Psoas muscle (tissue), 8 donors: ENCODE data around the gene SYT13. TPM values are rescaled to one million over a fixed set of nuclear protein-coding genes. Genes with fewer than 3 reads are reported as not detected.

Experiments
- ATAC-seq, 4 donors: fragments of 200-7000 bp; cut with Tn5 transposase; one replicate each; pipeline ENCODE4 v1.9.1; 2020; ENCODE audit warnings: moderate library complexity in 3 of 4, mild to moderate bottlenecking in 2 of 4
- DNase-seq, 2 donors: peaks; one replicate each; pipeline ENCODE4 v3.0.0-alpha.2; 2020
- H3K27ac ChIP-seq: fragments of 200-600 bp; one replicate; pipeline ENCODE4 v1.8.0; 2022
- H3K27me3 ChIP-seq, 3 donors: fragments of 200-600 bp in 1 of 3; one replicate each; pipeline versions ENCODE4 v1.6.1 to v1.8.0; 2013 to 2022; ENCODE audit warnings: low read length in 2 of 3, mild to moderate bottlenecking in 2 of 3, moderate library complexity in 1 of 3; ENCODE audit not compliant: insufficient read depth in 3 of 3
- H3K36me3 ChIP-seq, 2 donors: fragments of 200-600 bp in 1 of 2; one replicate each; pipeline versions ENCODE4 v1.6.1 to v1.8.0; 2013 to 2022; ENCODE audit warnings: low read depth in 1 of 2, mild to moderate bottlenecking in 1 of 2, moderate library complexity in 1 of 2; ENCODE audit not compliant: insufficient read depth in 1 of 2
- H3K4me1 ChIP-seq: fragments of 200-600 bp; one replicate; pipeline ENCODE4 v1.8.0; 2022
- H3K4me3 ChIP-seq: fragments of 200-600 bp; one replicate; pipeline ENCODE4 v1.8.0; 2022; ENCODE audit warnings: mild to moderate bottlenecking
- H3K9me3 ChIP-seq: fragments of 200-600 bp; one replicate; pipeline ENCODE4 v1.8.0; 2022
- WGBS, 3 donors: extraction: QIAGEN DNeasy Blood & Tissue Kit; methylation state at CpG; one replicate each; pipeline versions ENCODE4 v1.1.6 to v1.1.7; 2013; 5-methylcytosine and 5-hydroxymethylcytosine counted together
- intact Hi-C, 2 donors: fragments of 100-400 bp; cut with DNase I; formaldehyde crosslinking; loops; one replicate each; pipeline versions ENCODE4 v1.11.0 to v1.14.2; 2022
- polyA plus RNA-seq, 3 donors: library from polyadenylated mRNA; stranded (reverse); fragments of 200-250 nt; gene quantifications; one replicate each; pipeline ENCODE4 v1.2.3, GENCODE V29; 2013
- total RNA-seq, 4 donors: library from RNA; stranded (reverse); fragmentation: NEBNext Ultra II Directional in 2 of 4; extraction: Animal tissue kit (Norgen Biotek cat#: 25700) in 2 of 4; gene quantifications; one replicate each; pipeline versions ENCODE4 v1.2.1 to v1.2.4, GENCODE V29; 2021 to 2023
- TF ChIP-seq, protein P1 (sequence below): fragments of 200-600 bp; IDR thresholded peaks from one replicate; pipeline ENCODE4 v1.8.0; 2022; ENCODE audit warnings: antibody characterized with exemption
- donor health status: healthy with polysubstance abuse.
- donor health status: DM: no; HTN: no; CAD: no; lungs with moderate emphysema.
- donor health status: Bipolar disorder and iron deficiency.
- donor health status: healthy.
- donor health status: DM: yes; HTN: yes; CAD: no.
- donor health status: DM: no; HTN: no; CAD: no.
- donor health status: DM: no; HTN: no; CAD: no.
- donor health status: DM: yes; HTN: yes; CAD: no.

Gene SYT13
- total and polyA plus RNA-seq, 7 donors = 0.05 to 0.22 (median 0.08) TPM; not detected in 1

DNA sequence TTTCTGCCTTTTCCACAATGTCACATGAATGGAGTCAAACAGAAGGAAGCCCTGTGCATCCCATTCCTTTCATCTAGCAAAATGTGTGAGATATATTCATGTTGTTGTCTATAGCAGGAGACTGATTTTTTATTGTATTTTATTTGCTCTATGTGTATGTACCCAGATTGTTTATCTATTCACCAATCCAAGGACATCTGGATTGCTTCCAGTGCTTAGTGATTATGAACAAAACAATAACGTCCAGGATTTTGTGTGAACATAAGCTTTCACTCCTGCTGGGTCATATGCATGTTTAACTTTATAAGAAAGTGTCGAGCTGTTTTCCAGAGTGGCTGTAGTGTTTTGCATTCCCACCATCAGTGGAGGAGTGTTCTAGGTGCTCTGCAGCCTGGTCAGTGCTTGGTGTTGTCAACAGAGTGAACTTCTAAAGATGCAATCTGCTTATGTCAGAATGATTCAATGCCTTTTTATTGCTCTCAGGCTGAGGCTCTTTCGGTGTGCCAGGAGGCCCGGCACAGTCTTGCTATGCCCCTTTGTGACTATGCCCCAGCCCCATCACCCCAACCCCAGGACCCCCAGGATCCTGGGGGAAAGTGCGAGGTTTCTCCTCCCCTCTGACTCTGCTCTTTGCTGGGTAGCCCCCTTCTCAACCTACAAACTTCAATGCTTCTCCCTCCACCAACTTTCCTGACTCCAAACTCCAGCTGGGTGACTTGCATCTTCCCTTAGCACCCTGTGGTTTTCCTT lies 19.9 kb upstream of the SYT13 start:
- Histone ChIP-seq H3K27ac (no peak overlapping the region), H3K4me1 (no peaks in the 10 kb centered on the region), H3K4me3 (no peak overlapping the region), H3K9me3 (no peaks in the 10 kb centered on the region), H3K36me3 (no peaks in the 10 kb centered on the region), H3K27me3 (peaks cover 0 to 4% (median 0%) of the 10 kb centered on the region in 3 donors)
- 42 to 54% (median 47%) methylated on average over 5 of the region's 5 CpGs for WGBS, 3 donors
- DNase-seq (no peak), ATAC-seq (no peak)
- intact Hi-C loops = no loop called here
- TF ChIP-seq, protein P1, sequence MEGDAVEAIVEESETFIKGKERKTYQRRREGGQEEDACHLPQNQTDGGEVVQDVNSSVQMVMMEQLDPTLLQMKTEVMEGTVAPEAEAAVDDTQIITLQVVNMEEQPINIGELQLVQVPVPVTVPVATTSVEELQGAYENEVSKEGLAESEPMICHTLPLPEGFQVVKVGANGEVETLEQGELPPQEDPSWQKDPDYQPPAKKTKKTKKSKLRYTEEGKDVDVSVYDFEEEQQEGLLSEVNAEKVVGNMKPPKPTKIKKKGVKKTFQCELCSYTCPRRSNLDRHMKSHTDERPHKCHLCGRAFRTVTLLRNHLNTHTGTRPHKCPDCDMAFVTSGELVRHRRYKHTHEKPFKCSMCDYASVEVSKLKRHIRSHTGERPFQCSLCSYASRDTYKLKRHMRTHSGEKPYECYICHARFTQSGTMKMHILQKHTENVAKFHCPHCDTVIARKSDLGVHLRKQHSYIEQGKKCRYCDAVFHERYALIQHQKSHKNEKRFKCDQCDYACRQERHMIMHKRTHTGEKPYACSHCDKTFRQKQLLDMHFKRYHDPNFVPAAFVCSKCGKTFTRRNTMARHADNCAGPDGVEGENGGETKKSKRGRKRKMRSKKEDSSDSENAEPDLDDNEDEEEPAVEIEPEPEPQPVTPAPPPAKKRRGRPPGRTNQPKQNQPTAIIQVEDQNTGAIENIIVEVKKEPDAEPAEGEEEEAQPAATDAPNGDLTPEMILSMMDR = no peak

- TF ChIP-seq, protein P1 = no peak
- WGBS, 3 donors = 71 to 75% (median 71%) methylated on average over 4 of the region's 4 CpGs
- no peak overlapping the region for H3K4me3 ChIP-seq
- no peaks in the 10 kb centered on the region for H3K4me1 ChIP-seq
- DNase-seq = no peak
- ATAC-seq = no peak
- H3K36me3 ChIP-seq = no peaks in the 10 kb centered on the region
- intact Hi-C loops = no loop called here
- no peaks in the 10 kb centered on the region for H3K9me3 ChIP-seq
- H3K27me3 ChIP-seq = peaks cover 0 to 4% (median 0%) of the 10 kb centered on the region in 3 donors
- H3K27ac ChIP-seq = no peak overlapping the region
Measured at GRCh38 chr11:45304992-45305335, 18.8 kb upstream of the SYT13 start.

DNA sequence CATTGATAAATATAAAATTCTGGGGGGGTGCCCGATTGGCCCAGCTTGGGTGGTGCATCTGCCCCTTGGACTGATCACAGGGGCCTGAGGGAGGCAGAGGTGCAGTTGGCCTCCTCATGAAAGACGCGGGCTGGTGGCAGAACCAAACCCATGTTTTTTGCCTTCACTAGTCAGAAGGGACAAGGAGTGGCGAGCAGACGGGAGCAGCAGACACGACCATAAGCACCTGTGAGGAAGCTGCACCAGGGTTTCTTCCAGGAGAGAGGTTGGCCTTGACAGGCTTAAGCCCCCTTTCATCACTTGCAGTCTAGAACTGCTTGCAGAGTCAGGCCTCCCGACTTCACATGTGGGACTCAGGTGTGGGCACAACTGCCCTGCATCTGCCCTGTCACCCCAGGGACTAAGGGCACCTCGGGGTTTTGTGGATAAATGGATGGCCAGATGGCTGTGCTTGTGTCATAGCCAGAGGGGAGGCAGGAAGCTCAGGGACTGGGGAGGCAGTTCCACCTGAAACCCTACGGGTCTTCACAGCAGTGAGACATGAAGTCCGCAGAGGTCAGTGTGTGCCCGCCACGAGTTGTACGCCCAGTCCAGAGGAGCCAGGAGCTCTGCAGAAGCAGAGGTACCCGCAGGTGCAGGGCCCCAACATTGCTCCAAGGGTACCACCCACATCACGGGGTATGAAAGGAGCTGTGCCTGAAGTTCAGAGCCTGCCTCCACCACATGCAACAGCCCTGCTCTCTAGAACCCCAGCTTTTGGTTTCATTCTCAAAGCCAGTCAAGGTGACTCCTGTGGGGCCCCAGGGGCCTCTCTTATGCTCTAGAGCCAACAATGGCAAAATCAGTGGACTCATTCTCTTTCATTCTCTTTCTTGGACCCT lies 18.2 kb upstream of the SYT13 start:
- 79 to 87% (median 86%) methylated on average over 15 of the region's 15 CpGs for WGBS, 3 donors

GRCh38 chr11:45303316-45303715 lies 17.2 kb upstream of the SYT13 start:
- Histone ChIP-seq H3K4me3 (no peak overlapping the region), H3K27me3 (peaks cover 0 to 4% (median 0%) of the 10 kb centered on the region in 3 donors), H3K9me3 (no peaks in the 10 kb centered on the region), H3K4me1 (no peaks in the 10 kb centered on the region), H3K27ac (no peak overlapping the region), H3K36me3 (no peaks in the 10 kb centered on the region)
- ATAC-seq (no peak), DNase-seq (no peak)
- TF ChIP-seq, protein P1 = no peak
- intact Hi-C loops = no loop called here
- 81 to 88% (median 82%) methylated on average over 6 of the region's 6 CpGs for WGBS, 3 donors

More for the DNA sequence above, 18.2 kb upstream of the SYT13 start:
- intact Hi-C loops = no loop called here
- Histone ChIP-seq H3K36me3 (no peaks in the 10 kb centered on the region), H3K9me3 (no peaks in the 10 kb centered on the region), H3K27ac (no peak overlapping the region), H3K27me3 (peaks cover 0 to 4% (median 0%) of the 10 kb centered on the region in 3 donors), H3K4me3 (no peak overlapping the region), H3K4me1 (no peaks in the 10 kb centered on the region)
- DNase-seq = no peak
- TF ChIP-seq, protein P1 = no peak
- no peak for ATAC-seq
